Natural killer cell treated with Interleukin-12 subunit alpha and Interleukin-12 subunit beta and Interleukin-15 and Interleukin-18, amount 100 ng/mL, for 72 hours (primary cell): Measurements from ENCODE around the gene TMEM30A. TPM values are rescaled to one million over a fixed set of nuclear protein-coding genes. Genes with fewer than 3 reads are reported as not detected.

Source experiments
- ATAC-seq, 2 donors: fragments of 150-1000 bp; cut with Tn5 transposase in 1 of 2; sonication (Bioruptor Pico), chemical (Tn5 transposase) in 1 of 2; 2 replicates each; pipeline ENCODE4 v1.10.0; 2021
- DNase-seq: peaks from one replicate; pipeline ENCODE4 v3.0.0; 2022; ENCODE audit warnings: low spot score
- H3K27ac Mint-ChIP-seq, 2 donors: 1 replicate in 1 of 2; 2 replicates in 1 of 2; pipeline ENCODE4 v1.8.0; 2022; ENCODE audit warnings: mixed read lengths in 2 of 2, mild to moderate bottlenecking in 1 of 2, moderate library complexity in 1 of 2
- H3K27me3 Mint-ChIP-seq, 2 donors: 1 replicate in 1 of 2; 2 replicates in 1 of 2; pipeline ENCODE4 v1.8.0; 2022; ENCODE audit warnings: mixed read lengths in 2 of 2
- H3K36me3 Mint-ChIP-seq: one replicate; pipeline ENCODE4 v1.8.0; 2022; ENCODE audit warnings: mixed read lengths
- H3K4me1 Mint-ChIP-seq, 2 donors: 1 replicate in 1 of 2; 2 replicates in 1 of 2; pipeline ENCODE4 v1.8.0; 2022; ENCODE audit warnings: low read depth in 2 of 2, mixed read lengths in 2 of 2, mild to moderate bottlenecking in 1 of 2
- H3K4me3 Mint-ChIP-seq: one replicate; pipeline ENCODE4 v1.8.0; 2022; ENCODE audit warnings: mixed read lengths
- H3K9me3 Mint-ChIP-seq: 2 replicates; pipeline ENCODE4 v1.8.0; 2022; ENCODE audit warnings: mixed read lengths
- total RNA-seq, 2 donors: library from RNA; stranded (reverse); gene quantifications; one replicate each; pipeline ENCODE4 v1.2.3, GENCODE V29; 2022

The TMEM30A gene
- total RNA-seq, 2 donors from 2014 or later: 60.6 to 81.4 TPM

DNA sequence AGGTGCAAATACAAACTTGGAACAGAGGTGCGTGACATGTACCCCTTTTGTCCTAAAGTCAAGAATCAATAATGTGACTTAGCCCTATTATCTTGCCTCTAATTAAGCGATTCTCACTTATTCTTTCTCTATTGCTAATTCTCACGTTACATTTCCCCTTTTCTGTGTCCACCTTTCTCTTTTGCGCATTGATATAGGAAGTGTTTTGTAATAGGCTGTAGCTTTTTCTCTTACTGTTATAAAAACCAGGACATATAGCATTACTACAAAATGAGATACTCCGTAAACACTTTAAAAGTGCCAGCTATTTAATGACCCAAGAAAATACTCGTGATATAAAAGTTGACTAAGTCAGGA, 669 bp upstream of the TMEM30A start:
- no peak for ATAC-seq
- no peaks in the 10 kb centered on the region for H3K36me3 Mint-ChIP-seq
- H3K9me3 Mint-ChIP-seq: no peaks in the 10 kb centered on the region
- DNase-seq: no peak
- H3K27ac Mint-ChIP-seq: no peak overlapping the region
- H3K27me3 Mint-ChIP-seq: no peaks in the 10 kb centered on the region
- peaks cover 12 to 20% of the 10 kb centered on the region in 2 donors for H3K4me1 Mint-ChIP-seq
- H3K4me3 Mint-ChIP-seq: no peak overlapping the region

DNA sequence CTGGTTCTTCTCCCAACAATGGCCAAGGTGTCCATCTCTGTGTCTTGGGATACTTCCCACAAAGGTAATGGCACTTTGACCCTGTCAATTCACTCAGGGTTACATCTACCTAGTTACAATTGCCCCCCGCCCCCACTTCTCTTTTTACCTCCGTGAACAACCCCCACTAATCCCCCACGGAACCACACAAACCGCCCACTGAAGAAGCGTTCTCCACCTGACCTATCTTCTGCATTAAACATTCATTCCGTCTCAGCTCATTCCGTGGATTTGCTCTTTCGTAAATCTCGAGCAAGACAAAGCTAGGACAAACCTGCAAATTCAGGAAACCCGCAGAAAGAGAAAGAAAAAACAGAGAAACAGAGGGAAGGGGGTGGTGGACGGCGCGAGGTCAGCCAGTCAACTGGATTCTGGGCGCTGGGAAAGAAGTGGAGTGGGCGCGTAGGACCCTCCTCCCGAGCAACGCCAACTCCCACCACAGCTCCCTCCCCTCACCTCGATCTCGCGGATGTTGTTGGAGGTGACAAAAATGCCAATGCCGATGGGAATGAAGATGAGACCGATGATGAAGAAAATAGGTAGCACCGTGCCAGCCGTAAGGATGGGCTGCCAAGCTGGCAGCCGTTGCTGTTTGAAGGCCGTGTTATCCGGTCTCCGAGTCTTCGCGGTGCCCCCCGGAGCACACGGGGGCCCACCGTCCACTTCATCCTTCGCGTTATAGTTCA, 523 bp downstream of the TMEM30A start:
- H3K27me3 Mint-ChIP-seq: no peaks in the 10 kb centered on the region
- no peaks in the 10 kb centered on the region for H3K9me3 Mint-ChIP-seq
- peak in 1 of 2 donors; percentile 7 for ATAC-seq
- H3K36me3 Mint-ChIP-seq: no peaks in the 10 kb centered on the region
- H3K27ac Mint-ChIP-seq: no peak overlapping the region
- H3K4me1 Mint-ChIP-seq: peaks cover 16 to 32% of the 10 kb centered on the region in 2 donors
- no peak for DNase-seq
- H3K4me3 Mint-ChIP-seq: no peak overlapping the region

DNA sequence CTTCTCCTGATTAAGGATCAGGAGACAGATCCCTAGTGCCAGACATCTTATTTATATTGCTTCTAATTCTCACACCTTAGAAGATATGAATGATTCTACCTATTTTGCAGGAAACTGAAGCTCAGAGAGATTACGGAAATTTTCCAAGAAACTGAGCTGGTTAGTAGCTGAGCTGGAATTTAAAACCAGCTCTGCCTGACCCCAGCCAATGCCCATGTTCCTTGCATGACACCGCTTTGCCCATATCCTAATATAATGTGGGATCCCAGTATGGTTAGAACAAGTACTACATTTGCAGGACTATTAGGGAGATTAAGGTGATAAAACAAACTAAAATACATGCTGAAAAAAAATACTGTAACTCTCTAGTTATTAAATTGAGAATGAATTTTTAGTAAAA, 1.9 kb downstream of the TMEM30A start:
- no peak overlapping the region for H3K27ac Mint-ChIP-seq

DNA sequence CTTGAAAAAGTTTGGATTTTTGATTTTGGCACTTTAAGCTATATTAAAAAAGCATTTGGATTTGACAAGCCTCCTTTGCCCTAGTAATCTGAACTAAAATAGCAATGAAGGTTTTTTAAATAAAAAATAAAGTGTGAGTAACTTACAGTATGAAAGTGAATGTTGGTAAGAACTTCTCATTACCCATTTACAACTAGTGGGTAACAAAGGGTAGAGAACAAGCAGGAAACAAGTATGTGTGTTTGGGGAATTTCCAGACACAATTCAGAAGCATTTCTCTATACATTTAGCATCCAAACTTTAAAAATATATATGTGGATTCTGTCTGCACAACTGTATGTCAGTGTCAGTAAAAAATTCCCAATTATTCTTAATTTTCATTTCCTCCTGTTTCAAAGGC, 2.9 kb downstream of the TMEM30A start:
- no peaks in the 10 kb centered on the region for H3K9me3 Mint-ChIP-seq
- DNase-seq: no peak
- no peak for ATAC-seq
- H3K4me1 Mint-ChIP-seq: peaks cover 28 to 38% of the 10 kb centered on the region in 2 donors
- peak overlapping the region in 1 of 2 donors; percentile 57 for H3K27ac Mint-ChIP-seq
- H3K27me3 Mint-ChIP-seq: no peaks in the 10 kb centered on the region
- H3K36me3 Mint-ChIP-seq: peaks cover 8% of the 10 kb centered on the region
- H3K4me3 Mint-ChIP-seq: peak overlapping the region; percentile 68

More for the DNA sequence above, 1.9 kb downstream of the TMEM30A start:
- H3K4me3 Mint-ChIP-seq: no peak overlapping the region
- H3K9me3 Mint-ChIP-seq: no peaks in the 10 kb centered on the region
- peaks cover 8% of the 10 kb centered on the region for H3K36me3 Mint-ChIP-seq
- ATAC-seq: no peak
- H3K4me1 Mint-ChIP-seq: peaks cover 24 to 43% of the 10 kb centered on the region in 2 donors
- no peak for DNase-seq
- no peaks in the 10 kb centered on the region for H3K27me3 Mint-ChIP-seq

DNA sequence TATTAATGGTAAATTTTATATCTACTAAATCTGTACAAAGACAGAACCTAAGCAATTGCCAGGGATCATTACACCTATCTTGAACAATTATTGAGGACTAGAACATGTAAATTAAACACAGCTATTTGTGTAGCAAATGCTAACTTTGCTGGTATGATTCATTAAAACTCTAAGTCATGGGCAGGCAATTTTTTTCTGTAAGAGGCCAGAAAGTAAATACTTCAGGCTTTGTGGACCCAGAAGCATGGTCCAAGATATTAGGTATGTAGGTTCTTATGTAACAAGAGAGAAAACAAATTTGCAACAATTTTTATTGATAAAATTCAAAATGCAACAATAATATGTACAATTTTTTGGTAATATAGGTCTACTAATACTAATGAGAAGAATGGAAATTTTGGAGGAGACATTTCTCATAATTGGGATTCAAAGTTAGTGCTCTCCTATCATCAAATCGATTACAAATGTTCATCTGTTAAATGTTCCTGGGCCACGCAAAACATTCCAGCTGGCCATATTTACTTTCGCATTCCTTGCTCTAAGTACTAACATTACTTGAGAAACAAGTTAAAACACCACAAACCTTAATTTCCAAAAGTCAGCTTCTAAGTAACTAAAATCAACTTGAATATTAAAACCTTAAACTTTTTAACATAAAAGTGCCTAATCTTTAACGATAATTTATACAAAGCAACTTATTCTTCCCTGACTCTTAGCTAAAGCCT, 4.3 kb downstream of the TMEM30A start:
- no peak for DNase-seq
- Mint-ChIP-seq H3K4me3 (peak overlapping the region; percentile 41), H3K4me1 (peaks cover 29 to 45% of the 10 kb centered on the region in 2 donors), H3K36me3 (peaks cover 8% of the 10 kb centered on the region), H3K9me3 (no peaks in the 10 kb centered on the region), H3K27me3 (no peaks in the 10 kb centered on the region), H3K27ac (peak overlapping the region in 1 of 2 donors; percentile 39)
- ATAC-seq: no peak

DNA sequence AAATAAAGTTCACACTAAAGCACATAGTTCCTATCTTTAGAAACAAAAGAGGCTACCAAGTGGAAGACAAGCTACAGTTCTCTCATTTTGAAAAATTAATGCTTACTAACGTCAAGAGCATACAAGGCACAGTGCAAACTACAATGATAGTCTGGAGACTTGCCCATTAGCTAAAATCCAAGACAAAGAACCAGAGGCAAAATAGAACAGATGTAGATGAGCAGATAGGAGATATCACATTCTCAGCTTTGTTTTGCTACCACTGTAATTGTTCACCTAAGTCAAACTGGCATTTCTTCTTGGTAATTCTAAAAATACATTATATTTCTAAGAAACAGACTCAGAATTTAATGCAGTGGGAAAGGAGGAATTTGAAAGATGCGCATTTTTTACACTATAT, 5.2 kb downstream of the TMEM30A start:
- H3K27me3 Mint-ChIP-seq: no peaks in the 10 kb centered on the region
- H3K4me3 Mint-ChIP-seq: no peak overlapping the region
- no peak for DNase-seq
- peaks cover 8% of the 10 kb centered on the region for H3K36me3 Mint-ChIP-seq
- H3K9me3 Mint-ChIP-seq: no peaks in the 10 kb centered on the region
- H3K27ac Mint-ChIP-seq: no peak overlapping the region
- H3K4me1 Mint-ChIP-seq: peaks cover 34 to 51% of the 10 kb centered on the region in 2 donors
- no peak for ATAC-seq

DNA sequence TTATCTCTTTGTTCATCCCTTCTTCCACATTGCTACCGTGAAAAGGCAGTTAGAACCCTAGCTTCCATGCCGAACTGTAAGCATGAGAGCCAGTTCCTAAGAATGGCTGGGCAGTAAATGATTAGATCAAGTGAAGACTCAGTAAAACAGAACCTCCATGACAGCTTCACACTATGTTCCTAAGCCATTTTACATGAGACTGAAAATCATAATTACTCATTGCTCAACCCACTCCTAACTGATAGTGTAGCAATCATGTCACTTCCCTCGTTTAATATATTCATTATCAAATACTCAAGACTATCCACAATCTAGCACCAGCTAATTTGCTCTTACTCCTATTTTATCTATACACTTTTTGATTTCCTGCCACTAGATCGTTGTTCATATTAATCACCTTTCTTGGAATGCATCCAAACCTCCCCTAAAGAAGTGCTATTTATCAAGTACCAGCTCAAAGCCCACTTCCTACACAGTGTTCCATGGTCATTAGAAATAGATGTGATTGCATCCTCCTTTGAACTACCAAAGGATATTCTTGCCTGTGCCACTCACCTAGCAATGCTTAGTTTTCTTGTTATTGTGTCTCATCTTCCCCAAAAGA, 6.0 kb downstream of the TMEM30A start:
- Mint-ChIP-seq H3K4me3 (peak overlapping the region; percentile 32), H3K27ac (peak overlapping the region; percentile 9 to 39), H3K4me1 (peaks cover 42 to 59% of the 10 kb centered on the region in 2 donors), H3K9me3 (no peaks in the 10 kb centered on the region), H3K36me3 (peaks cover 8% of the 10 kb centered on the region), H3K27me3 (no peaks in the 10 kb centered on the region)
- no peak for DNase-seq
- ATAC-seq: peak in 1 of 2 donors; percentile 36

DNA sequence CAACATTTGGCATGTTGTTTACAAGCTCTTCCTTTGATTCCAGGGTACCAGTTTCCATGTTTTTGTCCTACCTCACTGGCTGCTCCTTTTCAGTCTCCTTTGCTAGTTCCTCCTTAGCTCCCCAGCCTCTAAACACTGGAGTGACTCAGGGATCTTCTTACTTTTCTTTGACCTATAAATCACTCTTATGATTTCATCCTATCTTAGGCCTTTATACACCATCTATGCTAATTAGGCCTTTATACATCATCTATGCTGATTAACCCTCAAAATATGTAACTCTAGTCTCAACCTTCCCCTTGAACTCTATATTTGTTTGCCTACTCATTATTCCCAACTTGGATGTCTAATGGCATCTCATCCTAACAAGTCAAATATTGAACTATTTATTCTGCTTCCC, 9.5 kb downstream of the TMEM30A start:
- Mint-ChIP-seq H3K9me3 (no peaks in the 10 kb centered on the region), H3K36me3 (peaks cover 13% of the 10 kb centered on the region), H3K27ac (peak overlapping the region in 1 of 2 donors; percentile 2), H3K4me1 (peaks cover 48 to 77% of the 10 kb centered on the region in 2 donors), H3K27me3 (no peaks in the 10 kb centered on the region), H3K4me3 (no peak overlapping the region)
- DNase-seq (no peak), ATAC-seq (no peak)

DNA sequence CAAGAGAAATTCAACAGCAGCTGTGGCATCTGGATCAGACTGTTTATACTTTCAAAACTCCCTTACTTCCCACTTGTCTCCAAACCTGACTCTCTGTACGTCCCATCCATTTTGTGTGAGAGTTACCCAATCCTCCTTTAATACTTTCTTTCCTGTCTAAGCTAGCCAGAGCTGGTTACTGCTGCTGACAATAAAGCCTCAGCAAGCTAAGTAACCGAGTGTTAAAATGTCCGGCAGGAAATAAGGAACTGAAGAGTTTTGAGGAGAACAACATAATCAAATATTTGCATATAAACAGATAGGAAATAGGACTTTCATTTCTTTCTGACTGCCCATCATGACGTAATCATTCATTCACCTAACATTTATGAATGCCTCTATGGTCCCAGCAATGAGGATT, 11.6 kb downstream of the TMEM30A start:
- H3K36me3 Mint-ChIP-seq: peaks cover 5% of the 10 kb centered on the region
- DNase-seq: no peak
- H3K4me1 Mint-ChIP-seq: peaks cover 51 to 74% of the 10 kb centered on the region in 2 donors
- H3K4me3 Mint-ChIP-seq: no peak overlapping the region
- no peak for ATAC-seq
- H3K9me3 Mint-ChIP-seq: no peaks in the 10 kb centered on the region
- H3K27me3 Mint-ChIP-seq: no peaks in the 10 kb centered on the region
- no peak overlapping the region for H3K27ac Mint-ChIP-seq

DNA sequence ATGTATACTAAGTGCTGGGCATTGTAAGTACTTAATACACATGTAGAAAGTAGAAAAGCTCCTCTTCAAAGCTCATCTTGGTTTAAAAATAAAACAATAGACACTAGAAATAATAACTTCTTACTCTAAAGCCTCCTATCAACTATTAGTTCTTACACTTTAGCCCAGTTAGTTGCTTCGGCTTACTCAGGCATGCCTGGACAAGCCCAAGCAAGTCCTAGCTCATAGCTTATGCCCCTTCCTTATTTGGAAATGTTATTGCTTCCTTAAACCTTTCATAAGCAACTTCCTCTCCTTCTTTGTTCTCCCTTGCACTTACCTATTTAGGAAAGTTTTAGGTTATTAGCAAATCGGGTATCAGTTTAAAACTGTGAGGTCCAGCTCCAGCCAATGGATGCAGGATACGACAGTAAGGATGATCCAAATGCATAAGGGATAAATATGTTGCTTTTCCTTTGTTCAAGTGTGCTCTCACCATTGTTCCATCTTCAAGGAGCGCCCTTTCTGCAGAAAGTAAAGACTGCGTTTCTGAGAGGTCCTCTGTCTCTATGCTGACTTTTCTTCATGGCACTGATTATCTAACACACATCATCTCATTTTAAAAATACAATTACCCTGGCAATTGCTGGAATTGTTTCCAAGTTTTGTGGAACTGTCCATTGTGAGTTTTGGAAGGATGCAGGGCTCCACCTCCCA, 12.3 kb downstream of the TMEM30A start:
- Mint-ChIP-seq H3K4me1 (peaks cover 54 to 79% of the 10 kb centered on the region in 2 donors), H3K9me3 (no peaks in the 10 kb centered on the region), H3K36me3 (peaks cover 5% of the 10 kb centered on the region), H3K4me3 (no peak overlapping the region), H3K27me3 (no peaks in the 10 kb centered on the region), H3K27ac (peak overlapping the region; percentile 2 to 3)
- no peak for DNase-seq
- ATAC-seq: no peak

DNA sequence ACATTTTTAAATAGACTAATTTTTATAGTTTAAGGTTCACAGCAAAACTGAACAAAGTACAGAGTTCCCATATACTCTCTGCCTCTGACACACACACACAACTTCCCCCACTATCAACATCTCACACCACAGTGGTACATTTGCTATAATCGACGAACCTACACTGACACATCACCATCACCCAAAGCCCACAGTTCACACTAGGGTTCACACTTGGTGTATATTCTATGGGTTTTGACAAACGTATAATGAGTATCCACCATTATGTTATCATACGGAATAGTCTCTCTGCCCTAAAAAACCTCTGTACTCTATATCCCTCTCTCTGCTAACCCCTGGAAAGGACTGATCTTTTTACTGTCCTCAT, 15.6 kb downstream of the TMEM30A start:
- Mint-ChIP-seq H3K36me3 (peaks cover 5% of the 10 kb centered on the region), H3K4me3 (peak overlapping the region; percentile 55), H3K27me3 (no peaks in the 10 kb centered on the region), H3K4me1 (peaks cover 36 to 57% of the 10 kb centered on the region in 2 donors), H3K9me3 (no peaks in the 10 kb centered on the region), H3K27ac (peak overlapping the region; percentile 18 to 67)
- peak; percentile 63 for DNase-seq
- ATAC-seq: peak; percentile 85 to 95

DNA sequence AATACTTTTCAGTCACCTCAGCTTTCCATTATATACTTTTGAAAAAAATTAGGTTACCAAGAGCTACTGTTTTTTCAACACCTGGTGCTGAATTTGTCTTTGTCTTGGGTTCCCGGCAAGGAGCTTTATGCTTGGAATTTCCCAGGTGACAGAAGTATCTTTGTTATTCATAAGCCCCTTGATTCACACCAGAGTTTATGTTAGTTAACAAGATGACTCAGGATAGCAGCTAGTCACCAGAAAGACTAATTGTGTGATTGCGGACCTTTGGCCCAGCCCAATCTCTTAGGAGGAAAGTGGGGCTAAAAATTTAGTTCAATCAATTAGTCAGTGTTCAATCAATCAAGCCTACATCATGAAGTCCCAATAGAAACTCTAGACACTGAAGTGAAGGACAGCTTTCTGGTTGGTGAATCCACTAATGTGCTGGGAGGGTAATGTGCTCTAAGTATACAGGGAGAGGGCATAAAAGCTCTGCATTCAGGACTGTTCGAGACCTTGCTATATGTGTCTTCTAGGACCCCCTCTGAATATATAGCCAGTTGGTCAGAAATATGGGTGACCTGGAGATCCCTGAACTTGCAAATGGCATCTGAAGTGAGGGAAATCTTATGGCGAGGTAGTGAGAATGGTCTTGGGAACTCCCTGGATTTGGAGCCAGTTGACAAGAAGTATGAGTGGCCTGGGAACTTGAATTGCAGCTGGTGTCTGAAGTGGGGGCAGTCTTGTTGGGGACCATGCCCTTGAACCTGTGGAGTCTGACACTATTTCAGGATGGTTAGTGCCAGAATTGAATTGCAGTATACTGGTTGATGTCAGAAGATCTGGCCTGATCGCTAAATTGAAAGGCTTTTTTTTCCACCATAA, 16.2 kb downstream of the TMEM30A start:
- Mint-ChIP-seq H3K27ac (peak overlapping the region; percentile 18 to 67), H3K36me3 (peaks cover 5% of the 10 kb centered on the region), H3K4me3 (peak overlapping the region; percentile 55), H3K4me1 (peaks cover 32 to 53% of the 10 kb centered on the region in 2 donors), H3K9me3 (no peaks in the 10 kb centered on the region), H3K27me3 (no peaks in the 10 kb centered on the region)
- no peak for DNase-seq
- ATAC-seq: peak; percentile 69 to 79

DNA sequence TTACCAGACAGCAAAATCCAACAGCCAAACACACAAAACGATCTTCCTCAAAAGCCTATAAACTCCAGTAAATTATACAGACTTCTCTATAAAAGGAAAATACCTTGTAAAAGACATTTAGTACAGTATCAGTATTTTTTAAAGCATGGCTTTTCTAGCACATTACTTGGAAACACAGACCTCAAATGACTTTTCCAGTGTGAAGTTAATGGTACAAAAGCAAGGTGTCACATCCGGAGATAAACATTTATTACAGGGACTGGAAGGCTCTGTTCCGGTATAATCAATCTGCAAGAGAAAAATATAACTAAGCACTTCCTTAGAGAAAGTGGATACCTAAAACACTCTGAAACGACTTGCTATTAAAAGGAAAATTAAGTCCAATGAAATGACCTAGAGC, 17.1 kb downstream of the TMEM30A start:
- DNase-seq (no peak), ATAC-seq (no peak)
- peaks cover 10% of the 10 kb centered on the region for H3K36me3 Mint-ChIP-seq
- H3K27me3 Mint-ChIP-seq: no peaks in the 10 kb centered on the region
- no peaks in the 10 kb centered on the region for H3K9me3 Mint-ChIP-seq
- peaks cover 30 to 46% of the 10 kb centered on the region in 2 donors for H3K4me1 Mint-ChIP-seq
- peak overlapping the region in 1 of 2 donors; percentile 67 for H3K27ac Mint-ChIP-seq
- H3K4me3 Mint-ChIP-seq: peak overlapping the region; percentile 66
